Measurements from ENCODE around the gene RBM7.

The RBM7 gene

DNA sequence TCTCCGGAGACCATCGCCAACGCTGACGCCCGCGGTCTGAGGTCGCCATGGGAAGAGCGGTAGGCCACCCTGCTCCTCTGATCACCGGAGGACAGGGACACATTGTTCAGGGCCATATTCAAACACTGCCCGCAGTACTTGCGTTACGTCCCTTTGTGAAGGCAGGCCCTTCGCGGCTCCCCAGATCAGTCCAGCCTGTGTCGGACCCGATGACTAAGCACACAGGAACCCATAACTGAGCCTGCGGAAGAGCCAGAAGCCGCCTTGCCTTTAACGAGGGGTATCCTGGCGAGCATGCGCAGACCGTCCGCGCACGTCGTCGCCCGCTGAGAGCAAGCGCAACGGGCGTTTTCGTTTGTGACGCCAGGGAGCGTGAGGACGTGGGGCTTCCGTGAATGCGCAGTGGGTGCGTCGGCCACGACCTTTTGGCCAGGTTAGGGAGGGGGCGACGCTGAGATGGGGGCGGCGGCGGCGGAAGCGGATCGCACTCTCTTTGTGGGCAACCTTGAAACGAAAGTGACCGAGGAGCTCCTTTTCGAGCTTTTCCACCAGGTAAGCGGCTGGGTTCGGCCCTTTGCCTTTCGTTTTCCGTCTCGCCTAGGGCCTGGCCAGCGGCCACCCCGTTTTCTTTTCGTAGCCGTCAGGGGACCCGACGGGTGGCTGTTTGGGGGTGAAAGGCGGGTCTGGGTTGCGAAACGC lies at the start of gene RBM7, which contains the start of gene C11orf71:
TSS of gene RBM7 (plus strand) at position 451 of the 699 bp plus-strand sequence. CDS start at position 457, 6 bp downstream.
TSS of gene C11orf71 (minus strand) at position 296 of the 699 bp plus-strand sequence. CDS start at position 116, 180 bp downstream.
- DNase-seq (ENCODE audit: low read depth, low spot score) = peak; percentile 98

DNA sequence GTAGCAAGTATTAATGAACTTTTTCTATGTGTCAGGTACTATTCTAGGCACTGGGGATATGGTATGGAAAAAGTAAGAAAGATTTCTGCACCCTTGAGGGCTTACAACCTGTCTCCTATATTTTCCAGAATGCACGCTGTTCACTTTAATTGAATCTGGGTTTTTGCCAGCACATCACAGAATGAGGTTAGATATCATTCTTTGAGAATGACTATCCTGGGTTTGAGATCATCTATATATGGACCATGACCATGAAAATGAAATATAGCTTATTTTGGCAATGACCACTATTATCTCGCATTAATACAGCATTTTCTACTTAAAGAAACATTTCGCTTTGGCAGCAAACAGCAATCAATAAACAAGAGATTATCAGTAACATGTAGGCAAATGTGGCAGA lies 47.0 kb upstream of the RBM7 start:
- DNase-seq (ENCODE audit: low read depth, low spot score) = no peak

- DNase-seq (ENCODE audit: low read depth, low spot score) = no peak
Measured at GRCh38 chr11:114354076-114354475, 46.4 kb upstream of the RBM7 start.

GRCh38 chr11:114358716-114359115 lies 41.8 kb upstream of the RBM7 start:
- DNase-seq (ENCODE audit: low read depth, low spot score) = peak; percentile 4

- DNase-seq (ENCODE audit: low read depth, low spot score) = no peak
Measured at GRCh38 chr11:114359342-114359741, 41.1 kb upstream of the RBM7 start.

DNA sequence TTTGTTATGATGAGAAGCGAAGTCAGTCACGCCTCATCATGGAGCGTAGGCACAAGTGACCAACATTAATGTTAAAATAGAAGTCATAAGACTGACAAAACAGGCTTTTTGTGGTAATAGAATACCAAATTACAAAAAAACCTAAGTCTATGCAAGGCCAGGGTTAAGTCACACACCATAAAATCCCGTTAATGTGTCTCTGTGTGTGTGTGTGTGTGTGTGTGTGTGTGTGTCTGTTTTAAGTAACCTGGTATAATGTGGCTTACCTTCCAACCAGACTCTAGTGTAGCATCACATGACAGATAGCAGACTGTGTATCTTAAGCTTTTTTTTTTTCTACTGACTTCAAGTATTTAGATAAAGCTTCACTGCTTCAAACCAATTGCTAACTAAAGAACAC lies 38.1 kb upstream of the RBM7 start:
- DNase-seq (ENCODE audit: low read depth, low spot score) = no peak

GRCh38 chr11:114362958-114363357 lies 37.5 kb upstream of the RBM7 start:
- DNase-seq (ENCODE audit: low read depth, low spot score) = no peak

DNA sequence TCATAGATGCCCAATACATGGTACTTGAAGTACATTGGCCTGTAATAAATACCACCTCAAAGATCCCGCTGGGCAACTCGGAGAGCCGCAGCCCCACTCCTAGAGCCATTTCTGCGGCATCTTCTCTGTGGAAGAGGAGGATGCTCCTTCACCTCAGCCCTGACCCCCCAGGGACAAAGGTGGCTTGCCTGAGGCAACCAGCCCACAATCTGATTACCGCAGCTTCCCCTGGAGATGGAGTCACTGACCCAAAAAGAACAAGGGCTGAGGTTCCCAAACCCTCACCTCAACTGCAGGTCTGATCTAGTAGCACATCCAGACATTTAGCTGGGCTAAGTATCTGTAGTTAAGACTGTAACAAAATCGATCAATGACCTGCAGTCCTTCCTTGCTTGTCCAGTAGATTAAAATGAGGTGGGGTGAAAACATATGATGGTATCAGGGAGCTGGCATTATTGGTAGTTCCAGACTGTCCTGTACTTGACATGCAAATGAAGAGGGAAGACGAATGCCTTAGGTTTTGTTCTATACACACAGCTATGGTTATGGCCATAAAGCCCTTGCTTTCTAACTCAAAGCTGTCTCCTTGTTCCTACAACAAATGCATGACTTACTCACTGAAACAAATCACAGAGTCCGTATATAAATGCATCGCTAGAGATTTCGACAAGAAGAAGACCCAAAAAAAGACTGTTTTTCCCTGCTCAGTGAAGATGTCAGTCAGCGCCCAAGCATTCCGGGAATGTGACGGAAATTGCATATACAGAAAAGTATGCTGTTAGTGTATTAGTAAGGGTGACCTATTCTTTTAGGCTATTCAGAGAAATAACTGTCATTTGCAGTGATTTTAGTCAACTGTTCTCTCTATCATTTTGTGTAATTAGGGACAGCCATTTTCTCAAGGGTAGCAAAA lies 33.9 kb upstream of the RBM7 start:
- DNase-seq (ENCODE audit: low read depth, low spot score) = peak; percentile 5

- no peak for DNase-seq (ENCODE audit: low read depth, low spot score)
Measured at GRCh38 chr11:114367244-114367957, 33.1 kb upstream of the RBM7 start.

DNA sequence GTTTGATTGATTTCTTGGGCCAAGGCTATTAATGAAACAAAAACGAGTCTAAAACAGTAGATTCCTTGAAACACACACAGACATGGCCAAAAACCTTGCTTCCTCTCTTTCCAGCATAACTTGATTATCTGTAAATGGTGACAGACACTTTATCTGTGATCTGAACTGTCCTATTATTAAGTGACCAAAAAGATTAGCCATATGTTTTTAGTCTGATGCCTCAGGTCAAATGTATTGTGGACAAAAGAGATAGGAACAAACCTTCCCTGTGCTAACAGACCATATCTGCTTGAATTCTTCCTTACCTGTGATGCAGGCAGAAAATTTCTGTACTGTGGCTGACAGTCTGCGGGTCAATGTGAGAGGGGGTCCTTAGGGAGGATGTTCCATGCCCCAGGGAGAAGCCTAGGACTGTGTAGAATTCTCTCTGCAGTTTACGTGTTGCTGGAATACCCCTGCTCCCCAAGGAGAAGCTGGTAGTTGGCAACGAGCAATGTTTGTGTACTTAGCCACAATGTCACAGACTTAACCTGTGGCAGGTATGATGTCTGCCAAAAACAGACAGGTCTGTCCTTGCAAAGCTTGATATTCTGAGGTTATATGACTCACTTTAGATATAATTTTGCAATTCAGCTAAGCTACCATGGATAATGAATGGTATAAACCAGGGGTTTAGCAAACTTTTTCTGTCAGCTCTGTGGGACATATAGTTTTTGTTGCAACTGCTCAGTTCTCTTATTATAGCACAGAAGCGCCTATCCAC lies 31.4 kb upstream of the RBM7 start:
- no peak for DNase-seq (ENCODE audit: low read depth, low spot score)

DNA sequence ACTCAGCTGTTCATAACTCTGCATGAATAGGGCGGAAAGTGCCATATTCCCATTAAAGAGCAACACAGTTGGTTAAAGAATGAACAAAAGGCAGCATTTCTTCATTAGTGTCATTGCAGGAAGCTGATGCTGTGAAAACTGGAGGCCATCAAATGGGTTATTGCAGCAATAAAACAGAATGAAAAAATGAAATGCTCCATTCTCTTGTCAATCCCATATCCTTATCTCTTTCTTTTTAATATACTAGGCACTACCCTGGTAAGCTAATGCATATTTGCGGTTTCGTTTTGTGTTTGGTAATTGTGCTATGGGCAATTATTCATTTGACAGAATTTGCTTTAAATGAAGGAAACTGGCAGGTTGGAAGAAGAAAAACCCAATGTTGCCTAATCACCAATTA lies 25.4 kb upstream of the RBM7 start:
- DNase-seq (ENCODE audit: low read depth, low spot score) = no peak

- DNase-seq (ENCODE audit: low read depth, low spot score) = peak; percentile 17
Measured at GRCh38 chr11:114377612-114378267, 22.7 kb upstream of the RBM7 start.

DNA sequence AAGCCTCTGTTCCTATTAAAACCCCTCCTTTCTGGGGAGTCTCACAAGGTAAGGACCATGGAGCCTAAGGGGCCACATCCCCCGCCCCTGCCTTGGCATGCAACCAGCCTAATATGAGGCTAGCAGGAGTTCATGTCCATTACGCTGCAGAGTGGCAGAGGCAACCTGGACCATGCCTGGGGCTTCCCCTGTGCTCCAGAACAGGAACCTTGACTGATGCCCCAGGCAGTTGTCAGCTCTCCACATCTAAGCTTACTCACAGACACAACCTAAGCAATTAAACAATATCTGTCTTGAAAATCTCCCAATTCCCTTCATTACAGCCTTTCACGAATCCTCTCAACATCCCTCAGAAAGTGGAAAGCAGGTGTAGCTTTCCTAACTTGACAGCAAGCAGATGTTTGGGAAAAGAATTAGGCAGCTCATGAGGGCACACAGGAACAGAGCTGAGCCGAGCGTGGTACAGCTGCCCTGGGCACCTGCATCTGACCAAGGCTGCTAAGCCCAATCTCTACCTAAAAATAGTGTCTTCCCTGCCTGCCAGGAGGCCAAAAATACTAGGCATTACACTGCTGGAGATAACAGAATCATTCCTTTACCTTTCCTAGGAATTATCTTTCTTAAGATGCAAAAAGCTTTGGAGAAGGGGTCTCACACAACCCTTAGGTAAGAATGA lies 20.9 kb upstream of the RBM7 start:
- no peak for DNase-seq (ENCODE audit: low read depth, low spot score)

DNA sequence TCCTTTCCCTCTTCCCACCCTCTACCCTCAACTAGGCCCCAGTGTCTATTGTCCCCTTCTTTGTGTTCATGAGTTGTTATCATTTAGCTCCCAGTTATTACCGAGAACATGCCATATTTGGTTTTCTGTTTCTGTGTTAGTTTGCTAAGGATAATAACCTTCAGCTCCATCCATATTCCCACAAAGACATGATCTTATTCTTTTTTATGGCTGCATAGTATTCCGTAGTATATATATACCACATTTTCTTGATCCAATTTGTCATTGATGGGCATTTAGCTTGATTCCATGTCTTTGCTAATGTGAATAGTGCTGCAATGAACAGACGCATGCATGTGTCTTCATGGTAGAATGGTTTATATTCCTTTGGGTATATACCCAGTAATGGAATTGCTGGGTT lies 18.0 kb upstream of the RBM7 start:
- no peak for DNase-seq (ENCODE audit: low read depth, low spot score)

DNA sequence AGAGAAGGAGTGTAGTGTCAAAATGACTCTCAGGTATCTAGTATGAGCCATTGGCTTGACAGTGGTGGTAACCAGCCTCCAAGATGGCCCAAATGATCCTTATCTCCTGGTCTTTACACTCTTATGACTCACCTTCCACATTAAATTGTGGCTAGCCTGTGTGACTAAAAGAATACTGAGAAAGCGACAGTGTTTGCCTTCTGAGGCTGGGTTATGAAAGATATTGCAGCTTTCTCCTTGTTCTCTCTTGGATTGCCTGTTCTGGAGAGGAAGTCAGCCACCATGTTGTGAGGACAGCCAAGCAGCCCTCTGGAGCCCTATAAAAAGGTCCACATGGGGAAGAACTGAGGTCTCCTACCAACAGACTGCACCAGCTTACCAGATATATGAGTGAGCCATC lies 16.0 kb upstream of the RBM7 start:
- no peak for DNase-seq (ENCODE audit: low read depth, low spot score)

- DNase-seq (ENCODE audit: low read depth, low spot score) = no peak
Measured at GRCh38 chr11:114386131-114386530, 14.3 kb upstream of the RBM7 start.

GRCh38 chr11:114386545-114386944 lies 13.9 kb upstream of the RBM7 start:
- DNase-seq (ENCODE audit: low read depth, low spot score) = no peak

DNA sequence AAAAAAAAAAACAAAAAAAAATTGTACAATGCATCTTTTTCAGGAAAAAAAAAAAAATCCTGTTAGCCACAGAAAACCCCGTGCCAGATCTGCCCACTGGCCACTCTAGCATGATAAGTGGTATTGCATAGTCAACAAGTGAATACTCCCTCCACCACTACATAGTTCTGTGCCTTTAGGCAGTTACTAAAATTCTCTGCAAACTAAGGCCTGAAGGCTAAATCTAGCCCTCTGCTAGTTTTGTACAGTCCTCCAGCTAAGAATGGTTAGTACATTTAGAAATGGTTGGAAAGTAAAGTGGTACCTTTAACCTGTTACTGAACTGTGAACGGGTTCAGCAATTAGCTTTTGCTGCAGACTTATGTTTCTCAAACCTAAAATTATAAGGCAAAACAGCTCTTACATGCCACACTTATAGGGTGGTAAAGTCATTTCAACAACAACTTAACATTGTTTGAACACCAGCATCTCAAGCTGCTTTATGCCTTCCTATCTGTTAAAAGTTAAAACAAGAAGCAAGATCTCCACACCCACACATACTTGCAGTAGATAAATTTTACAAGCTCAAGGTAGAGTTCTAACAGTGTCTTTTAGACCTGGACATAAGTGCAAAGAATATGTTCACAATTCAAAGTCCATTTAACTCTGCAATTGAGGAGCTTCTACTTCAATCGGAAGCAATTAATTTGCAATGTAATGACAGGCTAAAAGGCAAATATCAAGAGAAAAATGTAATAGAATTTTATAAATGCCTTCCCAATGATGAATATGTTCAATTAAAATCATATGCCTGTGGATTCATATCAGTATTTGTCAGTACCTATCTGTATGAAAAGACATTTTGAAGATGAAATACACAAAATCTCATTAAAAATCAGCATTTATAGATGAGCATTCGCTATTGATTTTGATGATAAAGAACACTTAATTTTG lies 7.5 kb upstream of the RBM7 start:
- no peak for DNase-seq (ENCODE audit: low read depth, low spot score)

DNA sequence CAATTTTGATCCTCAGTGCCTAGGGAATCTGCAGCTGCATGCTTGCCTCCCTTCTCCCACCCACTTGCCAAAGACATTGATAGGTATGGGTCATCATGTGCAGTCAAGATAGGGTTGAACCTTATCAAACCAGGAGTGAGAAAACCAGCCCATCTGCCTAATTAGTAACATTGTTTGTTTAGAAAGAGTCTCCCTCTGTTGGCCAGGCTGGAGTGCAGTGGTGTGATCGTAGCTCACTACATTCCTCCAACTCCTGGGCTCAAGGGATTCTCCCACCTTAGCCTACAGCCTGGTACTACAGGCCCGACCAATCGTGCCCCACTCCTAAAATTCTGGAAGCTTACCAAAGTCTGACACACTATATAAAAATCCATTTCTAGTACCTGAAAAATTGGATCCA lies 4.7 kb upstream of the RBM7 start:
- peak; percentile 66 for DNase-seq (ENCODE audit: low read depth, low spot score)

Measured in ELF-1 (cell line).